Liver (tissue), 9 donors: Measurements from ENCODE around the gene LHX6. TPM values are rescaled to one million over a fixed set of nuclear protein-coding genes. Genes with fewer than 3 reads are reported as not detected.

ENCODE experiments used
- DNase-seq: peaks from one replicate; pipeline ENCODE4 v3.0.0-alpha.2; 2017; ENCODE audit warnings: low spot score
- H3K27ac ChIP-seq, 2 donors: one replicate each; pipeline ENCODE4 v1.7.0; 2013; ENCODE audit warnings: inconsistent platforms in 2 of 2, low read length in 2 of 2, control low read depth in 1 of 2, low read depth in 1 of 2, mild to moderate bottlenecking in 1 of 2
- H3K27me3 ChIP-seq, 4 donors: one replicate each; pipeline versions ENCODE4 v1.6.1 to v1.7.0; 2013; ENCODE audit warnings: low read length in 3 of 4, inconsistent platforms in 1 of 4, mild to moderate bottlenecking in 1 of 4, moderate library complexity in 1 of 4; ENCODE audit not compliant: control insufficient read depth in 4 of 4, insufficient read depth in 4 of 4
- H3K36me3 ChIP-seq, 4 donors: one replicate each; pipeline versions ENCODE4 v1.6.1 to v1.7.0; 2013; ENCODE audit warnings: low read length in 3 of 4, mild to moderate bottlenecking in 3 of 4, low read depth in 1 of 4, moderate library complexity in 1 of 4; ENCODE audit not compliant: control insufficient read depth in 4 of 4, insufficient read depth in 3 of 4
- H3K4me1 ChIP-seq, 4 donors: one replicate each; pipeline versions ENCODE4 v1.6.1 to v1.7.0; 2013; ENCODE audit warnings: low read length in 3 of 4, mild to moderate bottlenecking in 3 of 4, moderate library complexity in 1 of 4; ENCODE audit not compliant: control insufficient read depth in 4 of 4, insufficient read depth in 4 of 4
- H3K4me3 ChIP-seq, 3 donors: one replicate each; pipeline versions ENCODE4 v1.6.1 to v1.7.0; 2013; ENCODE audit warnings: low read length in 3 of 3, control low read depth in 1 of 3, low read depth in 1 of 3, mild to moderate bottlenecking in 1 of 3
- H3K9ac ChIP-seq, 2 donors: one replicate each; pipeline ENCODE4 v1.7.0; 2013; ENCODE audit warnings: low read length in 2 of 2, mild to moderate bottlenecking in 2 of 2, moderate library complexity in 2 of 2, control low read depth in 1 of 2, low read depth in 1 of 2
- H3K9me3 ChIP-seq, 4 donors: one replicate each; pipeline versions ENCODE4 v1.6.1 to v1.7.0; 2013; ENCODE audit warnings: low read length in 3 of 4; ENCODE audit not compliant: control insufficient read depth in 4 of 4
- ATF3 ChIP-seq: IDR thresholded peaks from 2 replicates; pipeline ENCODE4 v1.6.1; 2016; ENCODE audit warnings: antibody characterized with exemption
- CTCF ChIP-seq: fragments of 150-350 bp; IDR thresholded peaks from 2 replicates; pipeline ENCODE4 v1.5.1; 2017; ENCODE audit warnings: improper control_type of control experiment, low read depth, low read length; ENCODE audit not compliant: missing input control
- EGR1 ChIP-seq, 2 donors: IDR thresholded peaks; 2 replicates each; pipeline ENCODE4 v1.6.1; 2016 to 2018; ENCODE audit warnings: antibody characterized with exemption in 2 of 2, low read depth in 2 of 2
- FOXA1 ChIP-seq: IDR thresholded peaks from 2 replicates; pipeline ENCODE4 v1.6.1; 2016; ENCODE audit warnings: antibody characterized with exemption
- FOXA2 ChIP-seq: IDR thresholded peaks from 2 replicates; pipeline ENCODE4 v1.6.1; 2016; ENCODE audit warnings: antibody characterized with exemption
- GABPA ChIP-seq, 2 donors: IDR thresholded peaks in 1 of 2; conservative IDR thresholded peaks in 1 of 2; 2 replicates each; pipeline ENCODE4 v1.6.1; 2016; ENCODE audit warnings: antibody characterized with exemption in 2 of 2, mild to moderate bottlenecking in 1 of 2, moderate library complexity in 1 of 2
- HNF4A ChIP-seq, 2 donors: conservative IDR thresholded peaks; 2 replicates each; pipeline ENCODE4 v1.6.1; 2016; ENCODE audit warnings: antibody characterized with exemption in 2 of 2, mild to moderate bottlenecking in 2 of 2
- HNF4G ChIP-seq: IDR thresholded peaks from 2 replicates; pipeline ENCODE4 v1.6.1; 2016; ENCODE audit warnings: antibody characterized with exemption
- JUND ChIP-seq, 2 donors: IDR thresholded peaks; 2 replicates each; pipeline ENCODE4 v1.6.1; 2016; ENCODE audit warnings: antibody characterized with exemption in 2 of 2
- MAX ChIP-seq: IDR thresholded peaks from 2 replicates; pipeline ENCODE4 v1.6.1; 2016; ENCODE audit warnings: antibody characterized with exemption
- NR2F2 ChIP-seq: IDR thresholded peaks from 2 replicates; pipeline ENCODE4 v1.6.1; 2016; ENCODE audit warnings: antibody characterized with exemption
- RAD21 ChIP-seq, 2 donors: IDR thresholded peaks; 2 replicates each; pipeline ENCODE4 v1.6.1; 2016; ENCODE audit warnings: antibody characterized with exemption in 2 of 2, mild to moderate bottlenecking in 2 of 2
- REST ChIP-seq: IDR thresholded peaks from 2 replicates; pipeline ENCODE4 v1.6.1; 2016; ENCODE audit warnings: antibody characterized with exemption, mild to moderate bottlenecking
- RXRA ChIP-seq, 2 donors: IDR thresholded peaks; 2 replicates each; pipeline ENCODE4 v1.6.1; 2017 to 2018; ENCODE audit warnings: antibody characterized with exemption in 2 of 2, mild to moderate bottlenecking in 1 of 2
- SP1 ChIP-seq: IDR thresholded peaks from 2 replicates; pipeline ENCODE4 v1.6.1; 2018; ENCODE audit warnings: antibody characterized with exemption, mild to moderate bottlenecking
- TAF1 ChIP-seq: conservative IDR thresholded peaks from 2 replicates; pipeline ENCODE4 v1.6.1; 2016; ENCODE audit warnings: antibody characterized with exemption, mild to moderate bottlenecking
- YY1 ChIP-seq: IDR thresholded peaks from 2 replicates; pipeline ENCODE4 v1.6.1; 2016; ENCODE audit warnings: antibody characterized with exemption, mild to moderate bottlenecking
- ZBTB33 ChIP-seq: IDR thresholded peaks from 2 replicates; pipeline ENCODE4 v1.6.1; 2016; ENCODE audit warnings: antibody characterized with exemption
- WGBS: extraction: QIAGEN DNeasy Blood & Tissue Kit; methylation state at CpG from one replicate; pipeline ENCODE4 v1.1.7; 2013; 5-methylcytosine and 5-hydroxymethylcytosine counted together
- polyA plus RNA-seq, 2 donors: library from polyadenylated mRNA; stranded (reverse) in 1 of 2; unstranded in 1 of 2; fragments of 200-250 nt in 1 of 2; fragments of >200 nt in 1 of 2; fragmentation: Nextera tagmentation in 1 of 2; extraction: Ambion mirVana in 1 of 2; gene quantifications; one replicate each; pipeline versions ENCODE4 v1.2.1 to v1.2.3, GENCODE V29; 2013 to 2015
- total RNA-seq, 2 donors: library from RNA; depleted of rRNA; stranded (reverse); fragments of >200 nt; gene quantifications; one replicate each; pipeline ENCODE4 v1.2.3, GENCODE V29; 2014
- donor health status: healthy.
- donor health status: healthy.
- donor health status: healthy.
- donor health status: healthy.
- donor health status: healthy.

The LHX6 gene
- total and polyA plus RNA-seq, 4 donors = 0.05 to 0.33 (median 0.18) TPM

- TF ChIP-seq REST = no peak
- TF ChIP-seq CTCF = no peak
- TF ChIP-seq SP1 = no peak
- no peak for TF ChIP-seq JUND (IDR thresholded peaks at IDR 0.05)
- no peak for TF ChIP-seq HNF4G
- TF ChIP-seq HNF4A (conservative IDR thresholded peaks at IDR 0.05) = no peak
- no peak for TF ChIP-seq GABPA (IDR thresholded peaks at IDR 0.05 in 1 of 2, conservative IDR thresholded peaks at IDR 0.05 in 1 of 2)
- TF ChIP-seq FOXA2 = no peak
- TF ChIP-seq YY1 = no peak
- no peak for TF ChIP-seq ZBTB33
- TF ChIP-seq TAF1 = no peak
- TF ChIP-seq FOXA1 = no peak
- TF ChIP-seq RXRA (IDR thresholded peaks at IDR 0.05) = no peak
- no peak for TF ChIP-seq RAD21 (IDR thresholded peaks at IDR 0.05)
- no peak for TF ChIP-seq NR2F2
- no peak for TF ChIP-seq EGR1 (IDR thresholded peaks at IDR 0.05; ENCODE audit: low read depth in 2 of 2)
- TF ChIP-seq MAX = no peak
- TF ChIP-seq ATF3 = no peak
- Histone ChIP-seq H3K4me3 (no peak overlapping the region), H3K27ac (no peak overlapping the region), H3K4me1 (no peaks in the 10 kb centered on the region), H3K9me3 (no peaks in the 10 kb centered on the region), H3K36me3 (no peaks in the 10 kb centered on the region), H3K27me3 (no peaks in the 10 kb centered on the region), H3K9ac (no peak overlapping the region)
- WGBS = 76% methylated on average over 11 of the region's 11 CpGs
- no peak for DNase-seq
These were observed 37.2 kb downstream of the LHX6 start for GRCh38 chr9:122191584-122191983.
